DOHH2 (cell line): ENCODE measurements around the gene EPS8L3.

Experiments used
- H3F3A ChIP-seq: fragments of 200-600 bp; sonication (generic), shearing (Covaris generic); 2 replicates; pipeline ENCODE4 v1.6.0; 2016; ENCODE audit warnings: antibody characterized with exemption, mild to moderate bottlenecking; ENCODE audit not compliant: control insufficient read depth, insufficient read depth
- H3K27ac ChIP-seq: fragments of 200-600 bp; sonication (generic); 2 replicates; pipeline ENCODE4 v1.5.1; 2014; ENCODE audit warnings: low read depth, mild to moderate bottlenecking, low read length, moderate library complexity
- H3K27me3 ChIP-seq: fragments of 200-600 bp; sonication (generic); 2 replicates; pipeline ENCODE4 v1.6.1; 2014; ENCODE audit warnings: mild to moderate bottlenecking, low read length, mixed read lengths; ENCODE audit not compliant: control insufficient read depth
- H3K36me3 ChIP-seq: fragments of 200-600 bp; sonication (generic); 2 replicates; pipeline ENCODE4 v1.6.1; 2014; ENCODE audit warnings: mild to moderate bottlenecking, low read length, moderate library complexity, mixed read lengths; ENCODE audit not compliant: control insufficient read depth
- H3K4me1 ChIP-seq: fragments of 200-600 bp; sonication (generic); 2 replicates; pipeline ENCODE4 v1.6.1; 2014; ENCODE audit warnings: mild to moderate bottlenecking, low read length, mixed read lengths; ENCODE audit not compliant: control insufficient read depth
- H3K4me2 ChIP-seq: fragments of 200-600 bp; sonication (generic); 2 replicates; pipeline ENCODE4 v1.6.0; 2014; ENCODE audit warnings: mild to moderate bottlenecking, low read length, moderate library complexity
- H3K4me3 ChIP-seq: fragments of 200-600 bp; sonication (generic); 2 replicates; pipeline ENCODE4 v1.5.1; 2014; ENCODE audit warnings: mild to moderate bottlenecking, low read length, mixed read lengths
- H3K79me2 ChIP-seq: fragments of 200-600 bp; sonication (generic); 2 replicates; pipeline ENCODE4 v1.6.1; 2014; ENCODE audit warnings: mild to moderate bottlenecking, low read length, mixed read lengths; ENCODE audit not compliant: control insufficient read depth
- H3K9me2 ChIP-seq: fragments of 200-600 bp; sonication (generic); replicated peaks from 2 replicates; pipeline ENCODE4 v1.6.1; 2014; ENCODE audit warnings: mild to moderate bottlenecking, low read length, mixed read lengths; ENCODE audit not compliant: control insufficient read depth
- H3K9me3 ChIP-seq: fragments of 200-600 bp; sonication (generic); 2 replicates; pipeline ENCODE4 v1.6.1; 2014; ENCODE audit warnings: antibody characterized with exemption, low read length, mixed read lengths; ENCODE audit not compliant: control insufficient read depth, insufficient read depth
- H4K20me1 ChIP-seq: fragments of 200-600 bp; sonication (generic); 2 replicates; pipeline ENCODE4 v1.6.0; 2014; ENCODE audit warnings: low read depth, mild to moderate bottlenecking, antibody characterized with exemption, low read length, moderate library complexity; ENCODE audit not compliant: control insufficient read depth, insufficient read depth
- EZH2phosphoT487 ChIP-seq: fragments of 200-600 bp; sonication (generic); IDR thresholded peaks from 2 replicates; pipeline ENCODE4 v1.6.1; 2017; ENCODE audit warnings: borderline replicate concordance, mild to moderate bottlenecking, antibody characterized with exemption, low read length, moderate library complexity, mixed read lengths
- TF ChIP-seq, protein P1 (sequence below): fragments of 200-600 bp; sonication (generic); IDR thresholded peaks from one replicate; pipeline ENCODE4 v1.5.1; 2014; ENCODE audit warnings: antibody characterized with exemption, mild to moderate bottlenecking, low read depth, low read length; ENCODE audit not compliant: poor library complexity, severe bottlenecking

EPS8L3 gene

GRCh38 chr1:109802901-109803561, 39.3 kb upstream of the EPS8L3 start:
- TF ChIP-seq EZH2phosphoT487 = no peak
- TF ChIP-seq, protein P1, sequence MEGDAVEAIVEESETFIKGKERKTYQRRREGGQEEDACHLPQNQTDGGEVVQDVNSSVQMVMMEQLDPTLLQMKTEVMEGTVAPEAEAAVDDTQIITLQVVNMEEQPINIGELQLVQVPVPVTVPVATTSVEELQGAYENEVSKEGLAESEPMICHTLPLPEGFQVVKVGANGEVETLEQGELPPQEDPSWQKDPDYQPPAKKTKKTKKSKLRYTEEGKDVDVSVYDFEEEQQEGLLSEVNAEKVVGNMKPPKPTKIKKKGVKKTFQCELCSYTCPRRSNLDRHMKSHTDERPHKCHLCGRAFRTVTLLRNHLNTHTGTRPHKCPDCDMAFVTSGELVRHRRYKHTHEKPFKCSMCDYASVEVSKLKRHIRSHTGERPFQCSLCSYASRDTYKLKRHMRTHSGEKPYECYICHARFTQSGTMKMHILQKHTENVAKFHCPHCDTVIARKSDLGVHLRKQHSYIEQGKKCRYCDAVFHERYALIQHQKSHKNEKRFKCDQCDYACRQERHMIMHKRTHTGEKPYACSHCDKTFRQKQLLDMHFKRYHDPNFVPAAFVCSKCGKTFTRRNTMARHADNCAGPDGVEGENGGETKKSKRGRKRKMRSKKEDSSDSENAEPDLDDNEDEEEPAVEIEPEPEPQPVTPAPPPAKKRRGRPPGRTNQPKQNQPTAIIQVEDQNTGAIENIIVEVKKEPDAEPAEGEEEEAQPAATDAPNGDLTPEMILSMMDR = no peak
- Histone ChIP-seq H3K79me2 (no peaks in the 10 kb centered on the region), H3K4me2 (no peak overlapping the region), H3K4me1 (no peaks in the 10 kb centered on the region), H4K20me1 (no peaks in the 10 kb centered on the region), H3K9me2 (no peaks in the 10 kb centered on the region), H3K9me3 (no peaks in the 10 kb centered on the region), H3F3A (no peaks in the 10 kb centered on the region), H3K27me3 (peaks cover under 1% of the 10 kb centered on the region; the same call in 1 of the 2 replicates), H3K4me3 (no peak overlapping the region), H3K27ac (no peak overlapping the region), H3K36me3 (no peaks in the 10 kb centered on the region)

DNA sequence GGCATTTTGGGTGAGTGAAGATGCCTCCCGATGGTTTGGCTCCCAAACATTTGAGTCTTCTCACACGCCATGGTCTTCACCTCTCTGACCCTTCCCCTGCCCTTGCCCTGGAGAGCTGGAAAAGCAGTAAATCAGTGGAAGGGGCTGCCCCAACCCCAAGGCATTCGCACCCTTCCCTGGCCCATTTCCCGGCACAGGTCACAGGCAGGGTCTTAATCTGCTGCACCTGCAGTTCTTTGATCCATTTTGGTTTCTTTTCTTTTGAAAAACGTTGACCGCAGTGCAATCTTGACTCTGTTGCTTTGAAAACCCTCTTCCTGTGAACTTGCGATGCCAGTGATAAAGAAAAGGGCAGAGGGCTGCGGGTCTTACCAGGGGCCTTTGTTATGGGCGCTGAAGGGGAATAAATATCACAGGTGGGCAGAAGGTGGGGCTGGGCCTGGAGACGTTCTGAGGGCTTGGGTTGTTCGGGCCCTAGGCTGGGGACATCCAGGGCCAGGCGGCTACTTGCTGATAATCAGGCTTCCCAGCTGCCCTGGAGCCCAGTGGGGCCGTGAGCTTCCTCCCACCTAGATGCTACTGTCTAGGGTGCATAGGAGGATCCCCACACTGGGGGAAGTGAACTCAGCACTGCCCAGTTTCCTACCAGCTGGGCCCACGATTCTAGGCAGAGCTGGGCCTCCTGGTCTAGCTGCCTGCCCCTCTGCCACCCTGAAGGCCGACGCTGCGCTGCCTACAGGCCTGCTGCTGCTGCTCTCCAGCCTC, 38.6 kb upstream of the EPS8L3 start:
- peaks cover 7% of the 10 kb centered on the region; the same call in 1 of the 2 replicates for H3K27me3 ChIP-seq
- H3K4me1 ChIP-seq = no peaks in the 10 kb centered on the region
- no peaks in the 10 kb centered on the region for H3K36me3 ChIP-seq
- no peaks in the 10 kb centered on the region for H3K9me3 ChIP-seq
- no peak for TF ChIP-seq EZH2phosphoT487
- TF ChIP-seq, protein P1 = no peak
- no peaks in the 10 kb centered on the region for H3F3A ChIP-seq
- no peak overlapping the region for H3K27ac ChIP-seq
- no peak overlapping the region for H3K4me2 ChIP-seq
- no peaks in the 10 kb centered on the region for H3K9me2 ChIP-seq
- no peaks in the 10 kb centered on the region for H4K20me1 ChIP-seq
- no peaks in the 10 kb centered on the region for H3K79me2 ChIP-seq
- no peak overlapping the region for H3K4me3 ChIP-seq

- H3F3A ChIP-seq = no peaks in the 10 kb centered on the region
- TF ChIP-seq, protein P1 = no peak
- no peak for TF ChIP-seq EZH2phosphoT487
- H3K79me2 ChIP-seq = no peaks in the 10 kb centered on the region
- H3K4me2 ChIP-seq = no peak overlapping the region
- H3K4me1 ChIP-seq = no peaks in the 10 kb centered on the region
- H3K4me3 ChIP-seq = no peak overlapping the region
- no peak overlapping the region for H3K27ac ChIP-seq
- no peaks in the 10 kb centered on the region for H3K36me3 ChIP-seq
- H3K9me2 ChIP-seq = no peaks in the 10 kb centered on the region
- H3K9me3 ChIP-seq = no peaks in the 10 kb centered on the region
- peaks cover 7% of the 10 kb centered on the region; the same call in 1 of the 2 replicates for H3K27me3 ChIP-seq
- H4K20me1 ChIP-seq = no peaks in the 10 kb centered on the region
Observed at GRCh38 chr1:109801791-109802135, 38.0 kb upstream of the EPS8L3 start.
